Neuron (in vitro differentiated cells): Measurements from ENCODE around the gene GABRQ.

Experiments
- H2AFZ ChIP-seq: one replicate; pipeline ENCODE4 v1.6.1; 2013; ENCODE audit warnings: low read depth, mild to moderate bottlenecking, inconsistent platforms, low read length, moderate library complexity
- H3K27me3 ChIP-seq: one replicate; pipeline ENCODE4 v1.6.1; 2013; ENCODE audit warnings: low read length; ENCODE audit not compliant: insufficient read depth
- H3K36me3 ChIP-seq: one replicate; pipeline ENCODE4 v1.6.1; 2013; ENCODE audit warnings: low read length; ENCODE audit not compliant: insufficient read depth
- H3K4me1 ChIP-seq: one replicate; pipeline ENCODE4 v1.6.1; 2013; ENCODE audit warnings: low read length; ENCODE audit not compliant: insufficient read depth
- H3K4me3 ChIP-seq: 2 replicates; pipeline ENCODE4 v1.5.1; 2013; ENCODE audit warnings: mild to moderate bottlenecking, low read length, moderate library complexity
- H3K9me3 ChIP-seq: one replicate; pipeline ENCODE4 v1.6.1; 2013; ENCODE audit warnings: low read length

The GABRQ gene

DNA sequence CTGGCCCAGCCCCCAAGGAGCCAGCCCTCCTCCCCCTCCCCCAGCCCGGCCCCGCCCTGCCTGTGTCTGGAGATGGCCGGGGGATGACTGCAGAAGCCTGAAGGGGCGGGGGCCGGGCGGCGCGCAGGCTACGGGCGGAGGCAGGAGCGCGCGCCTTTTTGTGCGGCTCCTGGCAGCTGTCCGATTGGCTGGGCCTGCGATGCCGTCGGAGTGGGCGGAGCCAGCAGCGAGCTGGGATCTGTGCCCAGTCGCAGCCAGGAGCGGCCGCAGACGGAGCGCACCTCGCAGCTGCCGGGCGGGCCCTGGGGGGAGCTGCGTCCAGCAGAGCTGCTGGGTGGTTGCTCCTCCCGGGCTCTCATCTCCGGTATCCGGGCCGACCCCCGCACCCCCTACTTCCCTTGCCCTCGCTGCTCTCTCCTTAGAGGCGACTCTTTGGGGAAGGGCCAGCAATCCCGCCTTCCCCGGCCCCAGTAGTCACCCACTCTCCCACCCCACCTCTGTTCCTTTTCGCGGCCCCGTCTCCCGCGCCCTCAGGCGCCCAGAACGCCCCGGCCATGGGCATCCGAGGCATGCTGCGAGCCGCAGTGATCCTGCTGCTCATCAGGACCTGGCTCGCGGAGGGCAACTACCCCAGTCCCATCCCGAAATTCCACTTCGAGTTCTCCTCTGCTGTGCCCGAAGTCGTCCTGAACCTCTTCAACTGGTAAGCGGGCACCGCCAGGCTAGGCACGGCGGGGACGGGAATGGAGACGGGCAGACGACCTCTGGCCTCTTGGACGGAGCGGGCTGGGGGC is at the start of gene GABRQ:
TSS of gene GABRQ (plus strand) at position 247 of the 794 bp plus-strand sequence. CDS start at position 555, 308 bp downstream.
- Histone ChIP-seq H3K4me3 (peak within 1 kb of the TSS; percentile 28), H2AFZ (no peak within 1 kb of the TSS), H3K36me3 (no peaks in the 10 kb centered on the region), H3K27me3 (peaks cover 31% of the 10 kb centered on the region), H3K4me1 (no peaks in the 10 kb centered on the region), H3K9me3 (no peaks in the 10 kb centered on the region)

DNA sequence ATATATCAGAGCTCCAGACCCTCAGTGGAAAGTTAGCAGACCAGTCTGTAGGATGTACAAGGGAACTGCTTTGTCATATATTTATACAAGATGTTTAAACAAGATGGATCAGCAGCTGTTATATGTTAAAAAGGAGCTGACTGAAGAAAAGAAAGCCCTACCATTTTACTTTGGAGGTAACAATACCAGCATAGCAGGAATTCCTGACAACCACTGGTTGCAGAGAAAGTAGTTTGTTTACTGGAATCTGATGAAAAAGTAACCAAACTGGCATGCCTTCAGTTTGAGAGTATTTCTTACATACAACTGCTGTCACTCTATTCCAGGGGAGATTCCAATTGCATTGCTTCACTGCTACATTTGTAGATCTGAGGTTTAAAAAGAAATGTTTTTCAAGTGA is 49.5 kb upstream of the GABRQ start:
- no peak overlapping the region for H3K4me3 ChIP-seq
- H3K4me1 ChIP-seq = no peaks in the 10 kb centered on the region
- H3K27me3 ChIP-seq = no peaks in the 10 kb centered on the region
- H3K9me3 ChIP-seq = no peaks in the 10 kb centered on the region
- no peak overlapping the region for H2AFZ ChIP-seq
- no peaks in the 10 kb centered on the region for H3K36me3 ChIP-seq

DNA sequence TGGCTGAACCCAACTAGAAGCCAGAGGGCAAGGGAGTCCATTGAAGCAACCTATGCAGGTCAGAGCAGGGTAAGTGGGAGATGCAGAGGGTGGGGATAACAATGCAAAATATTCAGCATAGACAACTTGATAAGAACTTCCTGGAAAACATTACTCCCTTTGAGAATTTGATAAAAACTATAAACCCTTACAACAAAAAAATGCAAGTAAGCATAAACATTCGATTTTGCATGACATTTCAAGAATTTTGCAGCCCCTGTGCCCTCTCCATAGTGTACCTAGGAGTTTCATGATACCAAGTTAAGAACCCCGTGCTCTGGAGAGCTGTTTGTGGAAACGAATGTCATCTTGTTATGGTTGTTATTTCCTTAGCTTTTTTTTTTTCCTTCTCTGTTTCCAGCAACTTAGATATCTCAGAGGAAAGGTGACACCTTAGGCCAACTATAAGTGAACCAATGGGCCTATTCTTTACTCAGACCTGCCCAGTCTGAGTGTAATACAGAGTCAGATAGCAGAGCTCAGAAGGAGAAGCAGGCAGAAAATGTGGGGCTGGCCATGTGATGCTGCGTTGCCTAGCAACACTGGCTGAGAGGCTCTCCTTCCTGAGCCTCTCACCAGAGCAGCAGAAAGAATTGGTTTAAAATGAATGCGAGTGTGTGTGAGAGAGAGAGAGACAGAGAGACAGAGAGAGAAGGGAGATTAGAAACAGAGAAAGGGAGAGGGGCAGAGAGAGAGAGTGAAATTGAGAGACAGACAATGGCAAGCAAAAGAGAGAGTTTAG is 36.7 kb upstream of the GABRQ start:
- no peak overlapping the region for H2AFZ ChIP-seq
- H3K9me3 ChIP-seq = no peaks in the 10 kb centered on the region
- no peaks in the 10 kb centered on the region for H3K27me3 ChIP-seq
- H3K36me3 ChIP-seq = no peaks in the 10 kb centered on the region
- H3K4me1 ChIP-seq = no peaks in the 10 kb centered on the region
- no peak overlapping the region for H3K4me3 ChIP-seq

DNA sequence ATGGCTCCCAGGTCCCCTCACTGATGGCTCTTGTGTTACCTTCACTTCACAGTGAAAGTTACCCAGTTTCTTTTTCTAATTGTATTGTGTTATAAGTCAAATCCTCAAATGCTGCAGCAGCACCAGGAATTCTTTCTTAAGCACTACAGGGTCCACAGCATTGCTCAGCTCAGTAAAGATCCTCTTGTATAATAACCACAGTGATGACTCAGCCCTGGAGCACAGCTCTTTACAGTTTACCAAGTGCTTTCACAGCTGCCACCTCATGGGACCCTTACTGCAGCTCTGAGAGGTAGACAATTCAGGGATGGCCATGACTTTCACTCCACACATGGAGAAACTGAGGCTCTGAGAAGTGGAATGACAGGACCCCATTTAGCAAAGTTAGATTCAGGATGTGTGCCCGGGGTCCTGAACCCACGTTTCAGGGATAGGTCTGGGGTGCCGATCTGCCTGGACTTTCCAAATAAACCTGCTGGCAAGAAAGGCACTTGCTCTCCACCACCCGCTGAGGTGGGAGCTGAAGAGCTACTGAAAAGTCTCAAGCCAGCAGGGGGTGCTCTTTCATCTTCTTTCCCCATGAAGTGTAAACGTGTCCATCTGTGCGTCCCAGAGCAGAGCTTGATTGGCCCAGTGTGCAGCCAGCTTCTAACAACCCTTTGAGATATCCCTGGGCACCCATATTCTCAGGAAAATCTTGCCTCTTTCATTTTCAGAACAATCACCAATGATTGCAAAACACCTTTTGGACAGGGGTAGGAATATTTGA is 35.7 kb upstream of the GABRQ start:
- H3K9me3 ChIP-seq = no peaks in the 10 kb centered on the region
- no peak overlapping the region for H2AFZ ChIP-seq
- no peaks in the 10 kb centered on the region for H3K4me1 ChIP-seq
- no peaks in the 10 kb centered on the region for H3K36me3 ChIP-seq
- H3K27me3 ChIP-seq = no peaks in the 10 kb centered on the region
- no peak overlapping the region for H3K4me3 ChIP-seq

GRCh38 chrX:152614791-152615190 is 22.9 kb upstream of the GABRQ start:
- Histone ChIP-seq H3K4me1 (no peaks in the 10 kb centered on the region), H3K9me3 (no peaks in the 10 kb centered on the region), H3K36me3 (no peaks in the 10 kb centered on the region), H2AFZ (no peak overlapping the region), H3K4me3 (no peak overlapping the region), H3K27me3 (peaks cover 4% of the 10 kb centered on the region)

DNA sequence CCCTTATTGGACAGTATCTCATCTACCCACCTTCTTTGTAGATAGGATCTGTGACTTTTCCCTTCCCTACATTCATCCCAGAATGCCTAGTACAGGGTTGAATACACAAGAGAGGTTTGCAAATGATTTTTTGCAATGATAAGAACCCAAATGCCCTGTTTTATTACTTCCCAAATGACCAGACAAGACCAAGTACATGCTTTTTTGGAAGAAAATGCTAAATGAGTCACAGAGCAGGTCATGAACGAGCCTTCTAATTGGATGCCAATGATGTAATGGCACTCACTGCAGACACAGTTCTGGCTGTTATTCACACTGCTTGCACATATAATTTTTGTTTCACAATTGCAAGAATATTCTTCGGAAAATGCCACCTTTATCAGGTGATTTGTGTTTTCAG is 17.8 kb upstream of the GABRQ start:
- no peaks in the 10 kb centered on the region for H3K36me3 ChIP-seq
- H3K4me3 ChIP-seq = no peak overlapping the region
- no peak overlapping the region for H2AFZ ChIP-seq
- no peaks in the 10 kb centered on the region for H3K9me3 ChIP-seq
- H3K27me3 ChIP-seq = peaks cover 8% of the 10 kb centered on the region
- H3K4me1 ChIP-seq = no peaks in the 10 kb centered on the region

GRCh38 chrX:152632445-152633097 is 5.1 kb upstream of the GABRQ start:
- H3K9me3 ChIP-seq = no peaks in the 10 kb centered on the region
- H3K27me3 ChIP-seq = peaks cover 21% of the 10 kb centered on the region
- no peaks in the 10 kb centered on the region for H3K4me1 ChIP-seq
- no peak overlapping the region for H3K4me3 ChIP-seq
- H3K36me3 ChIP-seq = no peaks in the 10 kb centered on the region
- no peak overlapping the region for H2AFZ ChIP-seq

DNA sequence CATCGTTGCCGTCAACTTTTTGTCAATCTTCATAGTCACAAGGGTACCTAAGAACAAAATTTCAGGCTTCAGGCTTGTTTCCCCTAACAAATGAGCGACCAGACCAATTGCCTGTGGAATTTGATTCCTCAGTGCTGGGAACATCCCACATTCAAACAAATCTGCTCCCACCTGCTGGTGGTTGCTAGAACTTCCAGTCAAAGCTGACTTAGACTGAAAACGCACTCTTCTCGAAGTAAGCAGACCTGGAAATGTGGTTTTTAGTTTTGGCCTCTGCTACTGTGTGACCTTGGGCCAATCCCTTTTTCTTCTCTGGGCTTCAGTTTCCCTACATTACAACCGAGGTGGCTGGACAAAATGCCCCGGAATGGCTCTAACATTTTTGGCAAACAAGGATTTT is 1.8 kb upstream of the GABRQ start:
- H3K36me3 ChIP-seq = no peaks in the 10 kb centered on the region
- H3K9me3 ChIP-seq = no peaks in the 10 kb centered on the region
- no peaks in the 10 kb centered on the region for H3K4me1 ChIP-seq
- no peak overlapping the region for H2AFZ ChIP-seq
- peaks cover 35% of the 10 kb centered on the region for H3K27me3 ChIP-seq
- H3K4me3 ChIP-seq = no peak overlapping the region

- Histone ChIP-seq H3K36me3 (no peaks in the 10 kb centered on the region), H2AFZ (no peak overlapping the region), H3K4me1 (no peaks in the 10 kb centered on the region), H3K9me3 (no peaks in the 10 kb centered on the region), H3K27me3 (peaks cover 31% of the 10 kb centered on the region), H3K4me3 (peak overlapping the region; percentile 28)
Observed at GRCh38 chrX:152638443-152638904, 779 bp downstream of the GABRQ start.

DNA sequence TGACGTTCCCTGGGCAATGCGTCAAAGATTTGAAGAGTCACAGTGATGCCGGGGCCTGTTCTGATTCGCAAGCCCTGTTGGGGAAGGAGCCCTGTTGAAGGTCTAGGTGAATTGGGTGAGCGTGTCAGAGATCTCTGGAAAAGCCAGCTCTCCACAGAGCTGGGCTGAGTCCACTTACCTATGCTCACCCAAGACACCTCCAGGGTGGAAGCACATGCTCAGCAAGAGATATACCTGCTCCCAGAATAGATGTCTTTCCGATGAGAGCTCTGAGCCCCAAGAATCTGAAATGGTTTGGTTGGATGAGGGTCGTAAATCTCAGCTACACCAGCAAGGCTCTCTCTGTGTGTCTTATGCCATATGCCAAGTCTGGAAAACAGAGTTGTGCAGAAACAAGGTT is 1.7 kb downstream of the GABRQ start:
- H3K9me3 ChIP-seq = no peaks in the 10 kb centered on the region
- H3K27me3 ChIP-seq = peaks cover 31% of the 10 kb centered on the region
- no peak overlapping the region for H3K4me3 ChIP-seq
- no peaks in the 10 kb centered on the region for H3K36me3 ChIP-seq
- H2AFZ ChIP-seq = no peak overlapping the region
- H3K4me1 ChIP-seq = no peaks in the 10 kb centered on the region

GRCh38 chrX:152640034-152640818 is 2.5 kb downstream of the GABRQ start:
- Histone ChIP-seq H2AFZ (no peak overlapping the region), H3K36me3 (no peaks in the 10 kb centered on the region), H3K4me3 (no peak overlapping the region), H3K27me3 (peaks cover 37% of the 10 kb centered on the region), H3K4me1 (no peaks in the 10 kb centered on the region), H3K9me3 (no peaks in the 10 kb centered on the region)

DNA sequence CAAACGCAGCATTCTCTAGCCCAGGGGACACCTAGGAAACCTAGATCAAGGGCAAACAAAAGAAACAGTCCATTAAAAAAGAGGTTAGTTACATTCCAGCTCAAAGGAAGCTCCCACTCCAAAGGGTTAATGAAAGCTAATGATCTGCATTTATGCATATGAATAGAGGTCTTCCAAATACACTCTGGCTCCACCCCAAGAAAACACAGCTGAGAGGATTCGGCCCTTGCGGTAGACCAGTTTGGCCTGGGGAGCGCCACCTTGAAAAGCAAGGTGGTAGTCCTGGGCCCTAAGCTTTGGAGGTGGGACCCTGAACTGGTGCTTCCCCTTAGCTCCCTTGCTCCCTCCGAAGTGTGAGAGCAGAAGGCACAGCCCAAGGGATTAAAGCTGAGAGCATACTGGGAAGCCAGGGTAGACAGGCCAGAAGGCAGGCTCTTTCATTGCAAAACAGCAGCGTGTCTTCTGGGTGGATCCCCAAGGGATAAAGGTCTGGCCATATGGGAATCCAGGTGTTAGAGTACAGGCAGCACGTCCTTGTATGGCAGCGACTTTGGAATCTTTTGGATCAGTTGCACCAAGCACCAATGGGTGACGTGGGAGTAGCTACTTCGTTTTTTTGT is 3.7 kb downstream of the GABRQ start:
- Histone ChIP-seq H2AFZ (no peak overlapping the region), H3K9me3 (no peaks in the 10 kb centered on the region), H3K27me3 (peaks cover 36% of the 10 kb centered on the region), H3K4me1 (no peaks in the 10 kb centered on the region), H3K4me3 (no peak overlapping the region), H3K36me3 (no peaks in the 10 kb centered on the region)
